IPS-18c (cell line): ENCODE results near the gene RTL10.
A peak's percentile ranks its signal among the peaks of the same experiment; 100 is the strongest.

Experiments used
- H3K4me3 ChIP-seq: 2 replicates; pipeline ENCODE4 v1.7.0; 2013; ENCODE audit warnings: low read depth, mild to moderate bottlenecking, low read length, moderate library complexity; ENCODE audit not compliant: insufficient read depth
- H3K9me3 ChIP-seq: one replicate; pipeline ENCODE4 v1.6.1; 2013; ENCODE audit warnings: mild to moderate bottlenecking, low read length, moderate library complexity; ENCODE audit not compliant: control insufficient read depth, insufficient read depth

The RTL10 gene

GRCh38 chr22:19871023-19871844 is 16.6 kb upstream of the RTL10 start:
- Histone ChIP-seq H3K4me3 (no peak overlapping the region), H3K9me3 (no peaks in the 10 kb centered on the region)

DNA sequence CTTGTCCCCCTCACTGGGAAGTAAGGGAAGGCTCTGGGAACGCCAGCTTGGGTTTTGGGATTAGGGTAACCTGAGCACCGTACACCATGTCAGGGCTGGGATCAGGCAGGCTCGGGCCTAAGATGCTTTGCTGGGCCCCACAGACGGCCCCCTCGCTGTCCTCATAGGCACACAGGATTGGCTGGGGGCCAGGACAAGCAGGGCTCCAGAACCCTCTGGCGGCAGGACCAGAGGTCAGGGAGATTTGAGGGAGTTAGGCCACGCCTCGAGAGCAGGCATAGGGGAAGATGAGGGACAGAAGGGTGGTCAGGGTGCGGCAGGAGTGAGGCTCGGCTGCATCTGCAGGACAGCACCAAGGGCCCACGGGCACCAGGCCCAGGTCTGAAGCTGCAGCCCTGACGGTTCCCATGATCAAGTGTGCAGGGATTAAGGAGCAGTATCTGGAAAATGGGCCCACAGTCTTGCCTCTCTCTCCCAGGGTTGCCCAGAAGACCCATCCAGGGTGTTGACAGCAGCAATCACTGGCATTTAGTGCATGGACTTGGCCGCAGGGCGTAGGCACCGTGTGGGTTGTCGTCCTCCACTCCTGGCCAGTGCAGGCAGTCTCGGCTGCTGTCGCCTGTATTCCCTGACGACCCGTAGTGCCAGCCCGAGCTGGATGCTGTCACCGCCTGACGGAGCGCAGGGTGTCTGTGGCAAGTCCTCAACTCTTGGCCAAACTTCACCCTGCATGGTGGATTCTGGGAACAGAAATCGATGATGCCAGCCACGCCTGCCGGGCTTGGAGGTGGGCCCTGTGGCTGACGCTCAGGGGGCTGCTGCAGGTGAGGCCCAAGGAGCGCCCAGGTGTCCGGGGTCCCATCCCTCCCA is 15.7 kb upstream of the RTL10 start:
- Histone ChIP-seq H3K9me3 (no peaks in the 10 kb centered on the region), H3K4me3 (no peak overlapping the region)

- H3K9me3 ChIP-seq: no peaks in the 10 kb centered on the region
- no peak overlapping the region for H3K4me3 ChIP-seq
These were observed 15.0 kb upstream of the RTL10 start for GRCh38 chr22:19869497-19870152.

DNA sequence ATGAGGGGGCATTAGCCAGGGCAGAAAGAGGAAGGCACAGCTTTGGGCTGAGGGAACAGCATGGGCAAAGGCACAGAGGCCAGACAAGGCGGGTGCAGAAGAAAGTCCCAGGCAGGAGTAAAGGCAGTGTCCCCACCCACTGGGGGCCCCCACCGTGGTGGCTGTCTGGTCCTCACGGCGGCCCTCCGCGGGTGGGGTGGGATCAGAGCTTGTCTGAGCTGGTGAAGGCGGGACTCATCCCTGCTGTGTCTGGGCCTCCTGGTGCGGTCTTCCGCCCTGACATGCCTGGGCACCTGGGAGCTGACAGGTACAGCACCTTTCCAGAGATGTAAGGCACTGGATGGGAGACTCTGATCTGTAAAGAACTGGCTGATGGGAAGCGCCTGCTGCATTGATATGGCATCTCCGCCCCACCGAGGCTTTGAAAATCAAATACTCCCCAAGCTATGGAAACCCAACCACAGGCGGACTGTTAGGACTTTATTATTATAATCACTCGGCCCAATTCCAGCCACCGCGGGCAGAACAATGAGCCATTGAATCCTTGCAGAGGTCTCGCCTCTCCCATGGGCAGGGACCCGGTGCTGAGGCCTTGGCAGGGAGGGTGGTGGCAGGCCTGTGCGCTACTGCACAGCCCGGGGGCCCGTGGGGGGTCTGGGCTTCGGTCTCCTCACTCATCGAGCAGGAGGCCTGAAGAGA is 14.2 kb upstream of the RTL10 start:
- H3K9me3 ChIP-seq: no peaks in the 10 kb centered on the region
- no peak overlapping the region for H3K4me3 ChIP-seq

- H3K4me3 ChIP-seq: no peak overlapping the region
- no peaks in the 10 kb centered on the region for H3K9me3 ChIP-seq
These were observed 13.7 kb upstream of the RTL10 start for GRCh38 chr22:19868333-19868732.

GRCh38 chr22:19867617-19868016 is 12.9 kb upstream of the RTL10 start:
- no peak overlapping the region for H3K4me3 ChIP-seq
- H3K9me3 ChIP-seq: no peaks in the 10 kb centered on the region

DNA sequence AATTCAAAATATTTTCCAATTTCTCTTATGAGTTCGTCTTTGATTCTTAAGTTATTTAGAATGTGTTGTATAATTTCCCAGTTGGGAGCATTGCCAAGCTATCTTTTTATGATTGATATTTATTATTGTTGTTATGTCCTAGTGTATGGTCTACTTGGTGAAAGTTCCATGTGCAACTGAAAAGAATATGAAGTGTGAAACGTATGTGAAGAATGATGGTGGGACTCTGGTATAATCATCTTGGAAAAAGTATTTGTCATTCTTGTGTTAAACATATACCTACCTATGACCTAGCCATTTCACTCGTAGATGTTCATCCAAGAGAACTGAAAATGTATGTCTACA is 12.0 kb upstream of the RTL10 start:
- no peaks in the 10 kb centered on the region for H3K9me3 ChIP-seq

DNA sequence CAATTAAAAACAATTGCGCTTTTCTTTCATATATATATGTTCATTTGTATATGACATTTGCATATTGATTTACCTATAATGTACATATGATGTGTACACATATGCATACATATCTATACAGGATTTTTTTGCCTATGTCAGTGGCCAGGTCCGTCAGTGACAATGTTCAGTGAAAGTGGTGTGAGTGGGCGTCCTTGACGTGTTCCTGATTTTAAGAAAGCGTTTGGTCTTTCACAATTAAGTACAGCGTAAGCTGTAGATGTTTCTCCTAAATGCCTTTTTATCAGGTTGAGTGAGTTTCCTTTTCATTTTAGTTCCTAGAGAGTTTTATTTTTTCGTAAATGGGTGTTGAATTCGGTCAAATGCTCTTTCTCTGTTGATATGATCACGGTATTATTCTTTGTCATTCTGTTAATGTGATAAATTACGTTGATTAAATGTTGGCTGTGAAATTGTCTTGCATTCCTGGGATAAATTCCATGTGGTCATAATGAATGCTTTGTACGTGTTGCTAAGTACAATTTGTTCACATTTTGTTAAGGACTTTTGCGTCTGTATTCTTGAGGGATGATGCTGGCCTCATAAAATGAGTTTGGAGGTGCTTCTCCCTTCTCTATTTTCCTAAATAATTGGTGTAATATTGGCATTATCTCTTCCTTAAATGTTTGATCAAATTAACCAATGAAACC is 10.6 kb upstream of the RTL10 start:
- H3K4me3 ChIP-seq: no peak overlapping the region
- H3K9me3 ChIP-seq: no peaks in the 10 kb centered on the region

More for the DNA sequence above, 12.0 kb upstream of the RTL10 start:
- no peak overlapping the region for H3K4me3 ChIP-seq

- H3K9me3 ChIP-seq: no peaks in the 10 kb centered on the region
- no peak overlapping the region for H3K4me3 ChIP-seq
These were observed 9.9 kb upstream of the RTL10 start for GRCh38 chr22:19864538-19865106.

GRCh38 chr22:19863571-19863970 is 8.9 kb upstream of the RTL10 start:
- no peak overlapping the region for H3K4me3 ChIP-seq
- H3K9me3 ChIP-seq: no peaks in the 10 kb centered on the region

GRCh38 chr22:19862619-19863246 is 8.1 kb upstream of the RTL10 start:
- H3K9me3 ChIP-seq: no peaks in the 10 kb centered on the region
- no peak overlapping the region for H3K4me3 ChIP-seq

- Histone ChIP-seq H3K9me3 (no peaks in the 10 kb centered on the region), H3K4me3 (no peak overlapping the region)
These were observed 5.3 kb upstream of the RTL10 start for GRCh38 chr22:19859861-19860510.

DNA sequence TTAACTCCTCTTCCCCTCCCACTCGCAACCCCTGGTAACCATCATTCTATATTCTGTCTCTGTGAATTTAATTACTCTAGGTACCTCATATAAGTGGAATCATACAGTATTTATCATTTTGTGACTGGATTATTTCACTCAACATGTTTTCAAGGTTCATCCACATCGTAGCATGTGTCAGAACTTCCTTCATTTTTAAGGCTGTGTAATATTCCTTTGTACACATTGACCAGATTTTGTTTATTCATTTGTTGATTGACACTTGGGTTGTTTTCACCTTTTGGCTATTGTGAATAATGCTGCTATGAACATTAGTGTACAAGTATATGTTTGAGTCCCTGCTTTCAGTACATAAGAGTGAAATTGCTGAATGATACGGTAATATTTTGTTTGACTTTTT is 2.7 kb upstream of the RTL10 start:
- Histone ChIP-seq H3K4me3 (no peak overlapping the region), H3K9me3 (no peaks in the 10 kb centered on the region)

DNA sequence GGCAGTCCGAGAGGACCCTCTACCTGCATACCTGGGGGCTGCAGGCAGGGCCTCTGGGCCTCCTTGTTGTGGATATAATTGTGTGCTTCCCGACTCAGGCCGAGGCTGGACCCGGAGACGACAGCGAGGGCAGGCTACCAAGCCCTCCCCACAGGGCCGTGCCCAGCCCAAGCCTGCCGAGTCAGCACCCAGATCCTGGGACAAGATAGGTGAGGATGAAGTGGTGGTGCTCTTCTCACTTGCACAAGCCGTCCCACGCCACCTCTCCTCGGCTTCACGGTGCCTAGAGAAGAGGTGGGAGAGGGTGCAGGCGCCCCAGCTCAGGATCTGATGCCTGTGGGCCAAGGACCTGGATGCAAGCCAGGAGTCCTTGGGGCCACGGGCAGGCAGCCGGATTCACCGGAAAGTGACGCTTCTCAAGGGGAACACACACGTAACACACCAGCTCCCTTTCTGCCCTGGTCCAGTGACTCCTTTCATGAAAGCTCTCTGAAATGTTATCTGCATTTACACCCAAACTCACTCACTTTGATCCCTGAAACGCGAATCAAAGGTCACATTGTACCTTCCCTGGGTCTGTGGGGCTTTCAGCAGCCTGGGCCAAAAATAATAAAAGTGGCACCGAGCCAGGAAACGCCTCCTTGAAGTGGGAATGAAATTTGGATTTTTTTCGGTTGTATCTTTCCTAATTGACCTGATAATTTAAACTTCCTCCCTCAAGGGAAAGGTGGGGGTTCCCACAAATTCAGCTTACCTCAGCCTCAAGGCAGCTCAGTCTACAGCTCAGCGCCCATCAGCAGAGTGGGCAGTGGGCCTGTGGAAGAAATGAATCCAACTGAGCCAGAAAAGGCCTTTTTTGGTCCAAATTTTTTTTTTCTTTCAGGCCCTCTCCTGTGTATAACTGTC is 1.1 kb upstream of the RTL10 start:
- no peaks in the 10 kb centered on the region for H3K9me3 ChIP-seq
- peak overlapping the region; percentile 92 for H3K4me3 ChIP-seq
